IMR-90 (cell line): Measurements from ENCODE around the gene L1TD1. TPM values are rescaled to one million over a fixed set of nuclear protein-coding genes. Genes with fewer than 3 reads are reported as not detected.

Experiments
- ATAC-seq: fragments of 200-7000 bp; cut with Tn5 transposase; 2 replicates; pipeline ENCODE4 v1.9.1; 2020; ENCODE audit warnings: low read depth, mild to moderate bottlenecking, moderate library complexity
- BruUV-seq: library from RNA; stranded (reverse); fragments of 400-500 nt; replicated peaks from 2 replicates; lab custom pipeline; 2021; lab: Mats Ljungman, UMichigan
- CTCF ChIA-PET: fragments of 300-600 bp; formaldehyde crosslinking; extraction: SDS; loops from one replicate; lab custom pipeline; 2021; ENCODE audit warnings: antibody characterized with exemption; lab: Yijun Ruan, JAX
- POLR2A ChIA-PET: fragments of 300-600 bp; sonication (Branson Sonifier 250); formaldehyde crosslinking; loops from one replicate; lab custom pipeline; 2022; ENCODE audit warnings: antibody characterized with exemption; ENCODE audit not compliant: unreplicated experiment; lab: Charles Lee
- DNase-seq: peaks from one replicate; pipeline ENCODE4 v3.0.0; 2013
- H2AFZ ChIP-seq: replicated peaks from 2 replicates; pipeline ENCODE3; 2013; ENCODE audit warnings: low read length, mild to moderate bottlenecking; ENCODE audit not compliant: poor library complexity
- H2AK5ac ChIP-seq: 2 replicates; pipeline ENCODE4 v1.6.1; 2013; ENCODE audit warnings: low read depth, low read length, inconsistent platforms
- H2AK9ac ChIP-seq: replicated peaks from 2 replicates; pipeline ENCODE3; 2013; ENCODE audit warnings: mild to moderate bottlenecking, low read depth, low read length, moderate library complexity; ENCODE audit not compliant: poor library complexity
- H2BK120ac ChIP-seq: 2 replicates; pipeline ENCODE4 v1.6.1; 2013; ENCODE audit warnings: low read depth, low read length, inconsistent platforms
- H2BK15ac ChIP-seq: 3 replicates; pipeline ENCODE4 v1.6.1; 2013; ENCODE audit warnings: low read depth, low read length, inconsistent platforms
- H2BK20ac ChIP-seq: 2 replicates; pipeline ENCODE4 v1.6.1; 2013; ENCODE audit warnings: low read depth, mild to moderate bottlenecking, inconsistent platforms, low read length, moderate library complexity
- H2BK5ac ChIP-seq: 2 replicates; pipeline ENCODE4 v1.6.1; 2013; ENCODE audit warnings: mild to moderate bottlenecking, low read depth, low read length, inconsistent platforms; ENCODE audit not compliant: poor library complexity, severe bottlenecking
- H3K14ac ChIP-seq: replicated peaks from 2 replicates; pipeline ENCODE4 v1.6.1; 2013; ENCODE audit warnings: low read depth, low read length, inconsistent platforms
- H3K18ac ChIP-seq: 2 replicates; pipeline ENCODE4 v1.6.1; 2013; ENCODE audit warnings: low read depth, low read length, control low read depth
- H3K23ac ChIP-seq: 2 replicates; pipeline ENCODE4 v1.6.1; 2013; ENCODE audit warnings: low read depth, low read length, inconsistent platforms
- H3K27ac ChIP-seq: 2 replicates; pipeline ENCODE4 v1.5.1; 2013; ENCODE audit warnings: mild to moderate bottlenecking, control low read depth, low read length; ENCODE audit not compliant: insufficient read depth
- H3K27me3 ChIP-seq: 2 replicates; pipeline ENCODE4 v1.6.1; 2013; ENCODE audit warnings: low read length; ENCODE audit not compliant: control insufficient read depth, insufficient read depth
- H3K36me3 ChIP-seq: 2 replicates; pipeline ENCODE4 v1.6.1; 2013; ENCODE audit warnings: low read length, mixed read lengths; ENCODE audit not compliant: control insufficient read depth, insufficient read depth
- H3K4ac ChIP-seq: 2 replicates; pipeline ENCODE4 v1.6.1; 2013; ENCODE audit warnings: low read depth, low read length, inconsistent platforms
- H3K4me1 ChIP-seq: 2 replicates; pipeline ENCODE4 v1.6.1; 2013; ENCODE audit warnings: low read length, mixed read lengths; ENCODE audit not compliant: control insufficient read depth, insufficient read depth
- H3K4me2 ChIP-seq: 2 replicates; pipeline ENCODE4 v1.6.1; 2013; ENCODE audit warnings: low read depth, mild to moderate bottlenecking, control low read depth, low read length, moderate library complexity
- H3K4me3 ChIP-seq: 2 replicates; pipeline ENCODE4 v1.5.1; 2013; ENCODE audit warnings: low read depth, mild to moderate bottlenecking, control low read depth, low read length, moderate library complexity; ENCODE audit not compliant: insufficient read depth
- H3K56ac ChIP-seq: 2 replicates; pipeline ENCODE4 v1.6.1; 2013; ENCODE audit warnings: low read length, inconsistent platforms; ENCODE audit not compliant: insufficient read depth; ENCODE audit errors: extremely low read depth
- H3K79me1 ChIP-seq, 2 experiments: 2 replicates each; pipeline ENCODE4 v1.6.1; 2013; ENCODE audit warnings: low read length in 2 of 2, inconsistent platforms in 1 of 2, low read depth in 1 of 2
- H3K9ac ChIP-seq: 2 replicates; pipeline ENCODE4 v1.6.1; 2013; ENCODE audit warnings: low read depth, low read length, control low read depth
- H3K9me1 ChIP-seq: 2 replicates; pipeline ENCODE4 v1.6.1; 2013; ENCODE audit warnings: low read length, inconsistent platforms; ENCODE audit not compliant: insufficient read depth
- H3K9me3 ChIP-seq: 2 replicates; pipeline ENCODE4 v1.6.1; 2013; ENCODE audit warnings: low read length; ENCODE audit not compliant: control insufficient read depth, insufficient read depth
- H4K20me1 ChIP-seq: 2 replicates; pipeline ENCODE4 v1.6.1; 2013; ENCODE audit warnings: low read length, inconsistent platforms; ENCODE audit not compliant: insufficient read depth
- H4K5ac ChIP-seq: 2 replicates; pipeline ENCODE4 v1.6.1; 2013; ENCODE audit warnings: mild to moderate bottlenecking, low read depth, low read length, control low read depth
- H4K8ac ChIP-seq, 2 experiments: 2 replicates each; pipeline ENCODE4 v1.6.1; 2013; ENCODE audit warnings: low read depth in 2 of 2, low read length in 2 of 2, control low read depth in 1 of 2, inconsistent platforms in 1 of 2
- H4K91ac ChIP-seq: 2 replicates; pipeline ENCODE4 v1.6.1; 2013; ENCODE audit warnings: low read depth, low read length, inconsistent platforms; ENCODE audit not compliant: insufficient read depth
- CEBPB ChIP-seq: IDR thresholded peaks from 2 replicates; pipeline ENCODE4 v1.6.1; 2012; ENCODE audit warnings: low read depth, low read length, improper control_type of control experiment
- MAZ ChIP-seq: IDR thresholded peaks from 2 replicates; pipeline ENCODE4 v1.6.1; 2012; ENCODE audit warnings: low read depth, mild to moderate bottlenecking, low read length, improper control_type of control experiment, moderate library complexity, borderline replicate concordance
- RFX5 ChIP-seq: IDR thresholded peaks from 2 replicates; pipeline ENCODE4 v1.8.0; 2012; ENCODE audit warnings: low read depth, mild to moderate bottlenecking, low read length, moderate library complexity
- WGBS, 2 experiments: methylation state at CpG; one replicate each; pipeline versions ENCODE4 v1.1.5 to v1.1.7; 2013; ENCODE audit warnings: missing lambda C conversion rate in 2 of 2; ENCODE audit not compliant: insufficient read length in 1 of 2; ENCODE audit errors: extremely low coverage in 2 of 2; 5-methylcytosine and 5-hydroxymethylcytosine counted together
- dilution Hi-C: fragments of 300-500 bp; cut with HindIII; formaldehyde crosslinking; loops from one replicate; pipeline ENCODE4 v1.14.3; 2018; ENCODE audit warnings: low sequenced_read_pairs; ENCODE audit not compliant: unreplicated experiment
- in situ Hi-C: fragments of 300-500 bp; cut with MboI; formaldehyde crosslinking; loops from 3 replicates; pipeline ENCODE4 v1.14.3; 2019; ENCODE audit warnings: low sequenced_read_pairs, inconsistent platforms, mixed read lengths
- intact Hi-C: fragments of 100-400 bp; cut with micrococcal nuclease; formaldehyde crosslinking; loops from 2 replicates; pipeline ENCODE4 v1.10.0; 2022
- polyA plus RNA-seq, 3 experiments: library from polyadenylated mRNA; depleted of rRNA; stranded (reverse); fragments of >200 nt; gene quantifications; 2 replicates each; pipeline ENCODE4 v1.2.3, GENCODE V29; 2012; ENCODE audit warnings: low replicate concordance in 1 of 3
- total RNA-seq: library from RNA; depleted of rRNA; stranded (reverse); fragments of >200 nt; gene quantifications from 2 replicates; pipeline ENCODE4 v1.2.3, GENCODE V29; 2012; rRNA removed

Gene L1TD1
- total and polyA plus RNA-seq, 2 of the 4 experiments (the other 2 are of a cell fraction) = not detected

DNA sequence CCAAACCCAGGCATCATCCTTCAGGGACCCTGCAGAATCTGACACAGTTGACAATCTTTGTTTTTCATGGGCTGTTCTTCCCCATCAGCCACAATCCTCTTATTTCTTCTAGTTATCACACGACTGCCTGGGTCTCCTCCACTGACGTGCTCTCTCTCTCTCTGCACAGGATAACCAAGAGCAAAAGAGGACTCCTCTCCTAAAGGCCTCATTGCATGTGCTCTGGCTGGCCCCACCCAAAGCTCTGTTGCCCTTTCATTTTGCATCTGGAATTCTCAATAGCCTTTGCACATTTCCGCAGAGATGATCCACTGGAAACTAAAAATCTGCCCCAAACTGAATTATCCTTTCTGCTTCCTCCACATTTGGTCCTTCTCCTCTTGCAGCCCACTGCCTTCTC lies 66.0 kb downstream of the L1TD1 start:
- Histone ChIP-seq H3K9me1 (no peaks in the 10 kb centered on the region), H3K23ac (no peak overlapping the region), H2AFZ (no peak overlapping the region), H3K27ac (no peak overlapping the region), H2AK9ac (no peak overlapping the region), H3K4me1 (no peaks in the 10 kb centered on the region), H3K9ac (no peak overlapping the region), H2BK20ac (no peak overlapping the region), H4K91ac (no peak overlapping the region), H3K36me3 (no peaks in the 10 kb centered on the region), H3K9me3 (peaks cover 9% of the 10 kb centered on the region), H3K4me2 (no peak overlapping the region), H4K20me1 (no peaks in the 10 kb centered on the region), H3K4ac (no peak overlapping the region), H2BK120ac (no peak overlapping the region), H3K18ac (no peak overlapping the region), H2AK5ac (no peak overlapping the region), H3K56ac (no peak overlapping the region), H3K79me1 (no peaks in the 10 kb centered on the region), H3K27me3 (no peaks in the 10 kb centered on the region), H2BK15ac (no peak overlapping the region), H3K14ac (no peak overlapping the region), H2BK5ac (no peak overlapping the region), H3K4me3 (no peak overlapping the region), H4K8ac (no peak overlapping the region), H4K5ac (no peak overlapping the region)
- ATAC-seq = no peak
- intact Hi-C loops = no loop called here
- in situ Hi-C loops = no loop called here
- no TSS peak for BruUV-seq
- TF ChIP-seq RFX5 = no peak
- TF ChIP-seq CEBPB = no peak
- no peak for TF ChIP-seq MAZ
- ChIA-PET POLR2A (no interaction called here), CTCF (no interaction called here)
- no peak for DNase-seq
- WGBS, 2 experiments = 100% methylated on average over 1 of the region's 3 CpGs; no CpG with 5 or more reads in 1 of the 2 experiments
- dilution Hi-C loops = no loop called here

Other genes with a start within 250 kb of the L1TD1 start
- gene KANK4, start 124.6 kb downstream of the L1TD1 start, total RNA-seq = not detected in 2 replicates
- not detected in 2 replicates for gene KANK4, start 124.6 kb downstream of the L1TD1 start, polyA plus RNA-seq (2012; rRNA removed)
- 9.7 and 26.1 TPM in 2 replicates for gene USP1, start 242.2 kb downstream of the L1TD1 start, total RNA-seq
- gene USP1, start 242.2 kb downstream of the L1TD1 start, polyA plus RNA-seq (2012; rRNA removed) = 5.9 and 7.5 TPM in 2 replicates